Nephron progenitor cell (in vitro differentiated cells): Measurements from ENCODE around the gene MICAL1.

Experiments
- DNase-seq: peaks from one replicate; pipeline ENCODE4 v3.0.0; 2021
- H3K27ac Mint-ChIP-seq: 2 replicates; pipeline ENCODE4 v1.8.0; 2021; ENCODE audit warnings: mild to moderate bottlenecking, moderate library complexity, mixed read lengths
- H3K27me3 Mint-ChIP-seq: 2 replicates; pipeline ENCODE4 v1.8.0; 2021; ENCODE audit warnings: mild to moderate bottlenecking, low read depth, mixed read lengths; ENCODE audit not compliant: poor library complexity
- H3K36me3 Mint-ChIP-seq: 2 replicates; pipeline ENCODE4 v1.8.0; 2021; ENCODE audit warnings: low read depth, mixed read lengths
- H3K4me1 Mint-ChIP-seq: 2 replicates; pipeline ENCODE4 v1.8.0; 2021; ENCODE audit warnings: mixed read lengths
- H3K4me3 Mint-ChIP-seq: 2 replicates; pipeline ENCODE4 v1.8.0; 2021; ENCODE audit warnings: mild to moderate bottlenecking, moderate library complexity, mixed read lengths
- H3K9me3 Mint-ChIP-seq: 2 replicates; pipeline ENCODE4 v1.8.0; 2021; ENCODE audit warnings: mild to moderate bottlenecking, moderate library complexity, mixed read lengths
- CTCF ChIP-seq: fragments of 200-600 bp; sonication (generic); IDR thresholded peaks from 2 replicates; pipeline ENCODE4 v1.5.0; 2021; ENCODE audit warnings: antibody characterized with exemption

The MICAL1 gene

GRCh38 chr6:109454496-109455436 lies 806 bp downstream of the MICAL1 start:
- peak; percentile 56 for DNase-seq
- Mint-ChIP-seq H3K4me3 (peak overlapping the region; percentile 98), H3K4me1 (peaks cover 26% of the 10 kb centered on the region), H3K27me3 (peaks cover 9% of the 10 kb centered on the region), H3K27ac (peak overlapping the region; percentile 54), H3K36me3 (peaks cover 4% of the 10 kb centered on the region), H3K9me3 (no peaks in the 10 kb centered on the region)
- no peak for TF ChIP-seq CTCF

- no peak for TF ChIP-seq CTCF
- no peaks in the 10 kb centered on the region for H3K9me3 Mint-ChIP-seq
- H3K27me3 Mint-ChIP-seq: peaks cover 9% of the 10 kb centered on the region
- peak overlapping the region; percentile 72 for H3K4me3 Mint-ChIP-seq
- DNase-seq: peak; percentile 25
- peaks cover 4% of the 10 kb centered on the region for H3K36me3 Mint-ChIP-seq
- H3K4me1 Mint-ChIP-seq: peaks cover 26% of the 10 kb centered on the region
- H3K27ac Mint-ChIP-seq: no peak overlapping the region
These were observed 1.7 kb downstream of the MICAL1 start for GRCh38 chr6:109453594-109454495.

GRCh38 chr6:109453156-109453555 lies 2.4 kb downstream of the MICAL1 start:
- Mint-ChIP-seq H3K4me3 (no peak overlapping the region), H3K9me3 (no peaks in the 10 kb centered on the region), H3K27ac (no peak overlapping the region), H3K27me3 (peaks cover 9% of the 10 kb centered on the region), H3K36me3 (peaks cover 4% of the 10 kb centered on the region), H3K4me1 (peaks cover 26% of the 10 kb centered on the region)
- DNase-seq: no peak
- TF ChIP-seq CTCF: no peak

GRCh38 chr6:109452181-109452580 lies 3.4 kb downstream of the MICAL1 start:
- H3K27ac Mint-ChIP-seq: no peak overlapping the region
- H3K36me3 Mint-ChIP-seq: peaks cover 4% of the 10 kb centered on the region
- H3K27me3 Mint-ChIP-seq: peaks cover 3% of the 10 kb centered on the region
- H3K4me3 Mint-ChIP-seq: no peak overlapping the region
- H3K9me3 Mint-ChIP-seq: no peaks in the 10 kb centered on the region
- H3K4me1 Mint-ChIP-seq: peaks cover 21% of the 10 kb centered on the region
- DNase-seq: no peak
- no peak for TF ChIP-seq CTCF

- Mint-ChIP-seq H3K9me3 (no peaks in the 10 kb centered on the region), H3K27ac (no peak overlapping the region), H3K4me1 (peaks cover 14% of the 10 kb centered on the region), H3K4me3 (no peak overlapping the region), H3K27me3 (no peaks in the 10 kb centered on the region), H3K36me3 (peaks cover 8% of the 10 kb centered on the region)
- DNase-seq: no peak
- TF ChIP-seq CTCF: no peak
These were observed 4.2 kb downstream of the MICAL1 start for GRCh38 chr6:109451376-109451775.
